Sigmoid colon (tissue), 4 donors: ENCODE results near the gene MYRIP.

Source experiments
- CTCF ChIP-seq, 4 experiments: fragments of 450-650 bp in 3 of 4; fragments of 200-600 bp in 1 of 4; IDR thresholded peaks; one replicate each; pipeline ENCODE4 v1.5.1; 2016 to 2019; ENCODE audit warnings: antibody characterized with exemption in 4 of 4, mild to moderate bottlenecking in 3 of 4, moderate library complexity in 2 of 4
- POLR2AphosphoS5 ChIP-seq, 4 donors: sonication (generic); formaldehyde crosslinking; IDR thresholded peaks; one replicate each; pipeline ENCODE4 v1.6.1; 2017; ENCODE audit warnings: antibody characterized with exemption in 4 of 4

DNA sequence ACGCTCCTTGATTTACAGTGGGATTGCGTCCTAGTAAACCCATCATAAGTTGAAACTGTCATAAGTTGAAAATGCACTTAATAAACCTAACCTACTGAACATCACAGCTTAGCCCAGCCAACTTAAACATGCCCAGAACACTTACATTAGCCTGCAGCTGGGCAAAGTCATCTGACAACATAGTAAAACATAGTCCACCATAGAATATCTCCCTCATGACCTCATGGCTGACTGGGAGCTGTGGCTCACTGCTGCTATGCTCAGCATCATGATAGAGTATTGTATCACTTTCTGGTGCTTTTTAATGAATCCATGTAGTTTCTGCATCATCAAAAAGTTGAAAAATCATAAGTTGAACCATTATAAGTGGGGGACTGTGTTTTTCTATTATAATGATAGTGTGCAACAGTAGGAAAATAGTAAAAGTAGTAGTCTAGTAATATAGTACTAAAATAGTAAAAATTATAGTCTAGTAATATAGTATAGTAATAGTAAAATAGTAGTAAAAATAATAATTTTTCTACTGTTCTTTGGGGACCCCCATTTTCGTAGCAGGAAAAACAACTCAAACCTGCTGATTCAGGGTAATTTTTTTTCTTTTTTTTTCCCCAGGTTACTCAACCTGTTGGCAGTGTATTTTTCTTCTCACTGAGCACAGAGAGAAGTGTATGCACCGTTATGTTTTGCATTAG is 233.5 kb downstream of the MYRIP start:
- TF ChIP-seq CTCF (IDR thresholded peaks at IDR 0.05) (no peak), POLR2AphosphoS5 (IDR thresholded peaks at IDR 0.05) (no peak)
